Measurements from ENCODE around the gene MTHFD2L. TPM values are rescaled to one million over a fixed set of nuclear protein-coding genes. Genes with fewer than 3 reads are reported as not detected.

Gene MTHFD2L
- total and polyA plus RNA-seq, 8 donors: 9.1 to 19.1 (median 16.6) TPM

- H3K4me1 ChIP-seq: no peaks in the 10 kb centered on the region
- H3K27me3 ChIP-seq: no peaks in the 10 kb centered on the region
- intact Hi-C loops (cut with DNase I): no loop called here
- no peak for DNase-seq
- no peak overlapping the region for H3K27ac ChIP-seq
- H3K4me3 ChIP-seq: no peak overlapping the region
- H3K9me3 ChIP-seq: no peaks in the 10 kb centered on the region
- TF ChIP-seq, protein P1, sequence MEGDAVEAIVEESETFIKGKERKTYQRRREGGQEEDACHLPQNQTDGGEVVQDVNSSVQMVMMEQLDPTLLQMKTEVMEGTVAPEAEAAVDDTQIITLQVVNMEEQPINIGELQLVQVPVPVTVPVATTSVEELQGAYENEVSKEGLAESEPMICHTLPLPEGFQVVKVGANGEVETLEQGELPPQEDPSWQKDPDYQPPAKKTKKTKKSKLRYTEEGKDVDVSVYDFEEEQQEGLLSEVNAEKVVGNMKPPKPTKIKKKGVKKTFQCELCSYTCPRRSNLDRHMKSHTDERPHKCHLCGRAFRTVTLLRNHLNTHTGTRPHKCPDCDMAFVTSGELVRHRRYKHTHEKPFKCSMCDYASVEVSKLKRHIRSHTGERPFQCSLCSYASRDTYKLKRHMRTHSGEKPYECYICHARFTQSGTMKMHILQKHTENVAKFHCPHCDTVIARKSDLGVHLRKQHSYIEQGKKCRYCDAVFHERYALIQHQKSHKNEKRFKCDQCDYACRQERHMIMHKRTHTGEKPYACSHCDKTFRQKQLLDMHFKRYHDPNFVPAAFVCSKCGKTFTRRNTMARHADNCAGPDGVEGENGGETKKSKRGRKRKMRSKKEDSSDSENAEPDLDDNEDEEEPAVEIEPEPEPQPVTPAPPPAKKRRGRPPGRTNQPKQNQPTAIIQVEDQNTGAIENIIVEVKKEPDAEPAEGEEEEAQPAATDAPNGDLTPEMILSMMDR (IDR thresholded peaks at IDR 0.05): no peak
- H3K36me3 ChIP-seq: no peaks in the 10 kb centered on the region
- ATAC-seq: no peak
Observed at GRCh38 chr4:74173321-74173720, 15.4 kb downstream of the MTHFD2L start.

GRCh38 chr4:74174421-74174820, 16.5 kb downstream of the MTHFD2L start:
- H3K27ac ChIP-seq: no peak overlapping the region
- intact Hi-C loops (cut with DNase I): no loop called here
- no peaks in the 10 kb centered on the region for H3K36me3 ChIP-seq
- no peaks in the 10 kb centered on the region for H3K9me3 ChIP-seq
- ATAC-seq (no peak), DNase-seq (no peak)
- no peaks in the 10 kb centered on the region for H3K4me1 ChIP-seq
- TF ChIP-seq, protein P1 (IDR thresholded peaks at IDR 0.05): no peak
- H3K27me3 ChIP-seq: no peaks in the 10 kb centered on the region
- no peak overlapping the region for H3K4me3 ChIP-seq

DNA sequence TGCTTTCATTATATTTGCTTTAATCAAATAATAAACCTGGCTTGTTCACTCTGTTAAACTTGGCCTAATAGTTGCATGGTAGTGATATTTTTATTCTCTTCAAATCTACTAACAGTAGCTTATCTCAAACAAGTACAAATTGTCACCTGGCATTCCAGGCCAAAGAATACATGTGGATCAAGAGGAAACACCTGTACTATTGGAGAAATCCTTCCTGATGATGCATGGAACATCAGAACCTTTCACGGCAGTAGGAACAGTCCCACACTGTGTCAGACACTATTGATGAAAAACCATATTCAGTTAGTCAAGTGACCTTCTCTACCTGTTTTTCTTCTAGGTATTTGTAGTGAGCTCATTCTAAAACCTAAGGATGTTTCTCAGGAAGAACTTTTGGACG, 17.0 kb downstream of the MTHFD2L start:
- ATAC-seq: no peak

DNA sequence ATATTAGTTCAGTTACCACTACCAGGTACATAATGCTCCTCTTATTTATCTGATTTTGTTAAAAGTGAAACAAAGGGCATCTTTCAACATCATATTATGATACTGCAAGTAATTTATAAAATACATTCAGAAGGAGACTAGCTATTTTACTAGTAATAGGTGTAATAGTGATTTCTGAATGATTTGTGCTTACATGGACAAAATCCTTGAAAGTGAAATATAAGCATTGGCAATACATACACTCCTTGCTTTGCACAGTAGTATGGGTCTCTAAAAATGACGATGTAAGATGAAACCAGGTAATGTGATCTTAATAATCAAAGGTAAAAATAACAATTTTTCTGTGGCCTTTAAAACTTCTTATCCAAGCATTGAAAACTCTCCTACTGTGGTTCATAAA, 17.5 kb downstream of the MTHFD2L start:
- Histone ChIP-seq H3K4me1 (no peaks in the 10 kb centered on the region), H3K4me3 (no peak overlapping the region), H3K27me3 (no peaks in the 10 kb centered on the region), H3K36me3 (no peaks in the 10 kb centered on the region), H3K9me3 (no peaks in the 10 kb centered on the region), H3K27ac (no peak overlapping the region)
- intact Hi-C loops (cut with DNase I): no loop called here
- ATAC-seq (no peak), DNase-seq (no peak)
- TF ChIP-seq, protein P1 (IDR thresholded peaks at IDR 0.05): no peak

More for the DNA sequence above, 17.0 kb downstream of the MTHFD2L start:
- no peak for DNase-seq
- Histone ChIP-seq H3K36me3 (no peaks in the 10 kb centered on the region), H3K27ac (no peak overlapping the region), H3K4me3 (no peak overlapping the region), H3K9me3 (no peaks in the 10 kb centered on the region), H3K27me3 (no peaks in the 10 kb centered on the region), H3K4me1 (no peaks in the 10 kb centered on the region)
- intact Hi-C loops (cut with DNase I): no loop called here
- TF ChIP-seq, protein P1 (IDR thresholded peaks at IDR 0.05): no peak

- H3K27me3 ChIP-seq: no peaks in the 10 kb centered on the region
- ATAC-seq: no peak
- H3K4me1 ChIP-seq: no peaks in the 10 kb centered on the region
- H3K4me3 ChIP-seq: no peak overlapping the region
- H3K9me3 ChIP-seq: no peaks in the 10 kb centered on the region
- TF ChIP-seq, protein P1 (IDR thresholded peaks at IDR 0.05): no peak
- intact Hi-C loops (cut with DNase I): no loop called here
- DNase-seq: no peak
- no peak overlapping the region for H3K27ac ChIP-seq
- H3K36me3 ChIP-seq: no peaks in the 10 kb centered on the region
Observed at GRCh38 chr4:74178798-74179197, 20.9 kb downstream of the MTHFD2L start.

Measured in left lung (tissue), 10 donors.